Measurements from ENCODE around the gene ROBO4.

GRCh38 chr11:124890151-124890550, 7.5 kb downstream of the ROBO4 start:
- TF ChIP-seq, protein P1, sequence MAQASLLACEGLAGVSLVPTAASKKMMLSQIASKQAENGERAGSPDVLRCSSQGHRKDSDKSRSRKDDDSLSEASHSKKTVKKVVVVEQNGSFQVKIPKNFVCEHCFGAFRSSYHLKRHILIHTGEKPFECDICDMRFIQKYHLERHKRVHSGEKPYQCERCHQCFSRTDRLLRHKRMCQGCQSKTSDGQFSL (CRISPR knock-in tag; IDR thresholded peaks at IDR 0.05), result no peak
- TF ChIP-seq, protein P1 (tag; IDR thresholded peaks at IDR 0.05), result no peak
- TF ChIP-seq, protein P2, sequence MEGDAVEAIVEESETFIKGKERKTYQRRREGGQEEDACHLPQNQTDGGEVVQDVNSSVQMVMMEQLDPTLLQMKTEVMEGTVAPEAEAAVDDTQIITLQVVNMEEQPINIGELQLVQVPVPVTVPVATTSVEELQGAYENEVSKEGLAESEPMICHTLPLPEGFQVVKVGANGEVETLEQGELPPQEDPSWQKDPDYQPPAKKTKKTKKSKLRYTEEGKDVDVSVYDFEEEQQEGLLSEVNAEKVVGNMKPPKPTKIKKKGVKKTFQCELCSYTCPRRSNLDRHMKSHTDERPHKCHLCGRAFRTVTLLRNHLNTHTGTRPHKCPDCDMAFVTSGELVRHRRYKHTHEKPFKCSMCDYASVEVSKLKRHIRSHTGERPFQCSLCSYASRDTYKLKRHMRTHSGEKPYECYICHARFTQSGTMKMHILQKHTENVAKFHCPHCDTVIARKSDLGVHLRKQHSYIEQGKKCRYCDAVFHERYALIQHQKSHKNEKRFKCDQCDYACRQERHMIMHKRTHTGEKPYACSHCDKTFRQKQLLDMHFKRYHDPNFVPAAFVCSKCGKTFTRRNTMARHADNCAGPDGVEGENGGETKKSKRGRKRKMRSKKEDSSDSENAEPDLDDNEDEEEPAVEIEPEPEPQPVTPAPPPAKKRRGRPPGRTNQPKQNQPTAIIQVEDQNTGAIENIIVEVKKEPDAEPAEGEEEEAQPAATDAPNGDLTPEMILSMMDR (IDR thresholded peaks at IDR 0.05 in 2 of 3, conservative IDR thresholded peaks at IDR 0.05 in 1 of 3; ENCODE audit: insufficient read depth in 2 of 3, low read depth in 1 of 3, low read length in 3 of 3), result no peak

All from K562 (cell line).